Heart right ventricle (tissue), 16 donors: Measurements from ENCODE around the gene OSBPL6. TPM values are rescaled to one million over a fixed set of nuclear protein-coding genes. Genes with fewer than 3 reads are reported as not detected.

Experiments
- ATAC-seq, 8 donors: fragments of 200-7000 bp; cut with Tn5 transposase; one replicate each; pipeline ENCODE4 v1.9.1; 2020; ENCODE audit warnings: mild to moderate bottlenecking in 8 of 8, moderate library complexity in 8 of 8, moderate number of reproducible peaks in 1 of 8
- DNase-seq, 2 donors: peaks; one replicate each; pipeline ENCODE4 v3.0.0-alpha.2; 2020
- H3K27ac ChIP-seq, 10 donors: fragments of 200-600 bp; sonication (generic) in 2 of 10; one replicate each; pipeline versions ENCODE4 v1.5.0 to v1.8.0; 2020 to 2022; ENCODE audit warnings: mild to moderate bottlenecking in 3 of 10
- H3K27me3 ChIP-seq, 7 donors: fragments of 200-600 bp; one replicate each; pipeline ENCODE4 v1.8.0; 2021 to 2022; ENCODE audit warnings: mild to moderate bottlenecking in 2 of 7
- H3K36me3 ChIP-seq, 9 donors: fragments of 200-600 bp; sonication (generic) in 1 of 9; one replicate each; pipeline versions ENCODE4 v1.5.0 to v1.8.0; 2020 to 2022; ENCODE audit warnings: mild to moderate bottlenecking in 2 of 9
- H3K4me1 ChIP-seq, 9 donors: fragments of 200-600 bp; sonication (generic) in 1 of 9; one replicate each; pipeline versions ENCODE4 v1.5.0 to v1.8.0; 2020 to 2022; ENCODE audit warnings: mild to moderate bottlenecking in 4 of 9
- H3K4me3 ChIP-seq, 10 donors: fragments of 200-600 bp; sonication (generic) in 2 of 10; one replicate each; pipeline versions ENCODE4 v1.5.0 to v1.8.0; 2020 to 2022; ENCODE audit warnings: mild to moderate bottlenecking in 7 of 10, moderate library complexity in 2 of 10
- H3K9me3 ChIP-seq, 11 donors: fragments of 200-600 bp in 10 of 11; sonication (generic) in 2 of 11; one replicate each; pipeline versions ENCODE4 v1.5.0 to v1.8.0; 2013 to 2022; ENCODE audit warnings: mild to moderate bottlenecking in 2 of 11, control low read depth in 1 of 11, moderate library complexity in 1 of 11
- CTCF ChIP-seq, 9 donors: fragments of 200-600 bp; sonication (generic) in 2 of 9; IDR thresholded peaks; one replicate each; pipeline versions ENCODE4 v1.5.0 to v1.8.0; 2021 to 2022; ENCODE audit warnings: antibody characterized with exemption in 9 of 9, mild to moderate bottlenecking in 5 of 9, moderate library complexity in 1 of 9
- WGBS, 2 donors: extraction: QIAGEN DNeasy Blood & Tissue Kit; methylation state at CpG; one replicate each; pipeline ENCODE4 v1.1.7; 2013; ENCODE audit warnings: inconsistent platforms in 1 of 2; 5-methylcytosine and 5-hydroxymethylcytosine counted together
- intact Hi-C, 10 donors: fragments of 100-400 bp; cut with DNase I; formaldehyde crosslinking; loops; one replicate each; pipeline versions ENCODE4 v1.11.1 to v1.14.2; 2022
- polyA plus RNA-seq, 2 donors: library from polyadenylated mRNA; stranded (reverse); fragments of 200-250 nt; gene quantifications; one replicate each; pipeline ENCODE4 v1.2.3, GENCODE V29; 2013
- total RNA-seq, 10 donors: library from RNA; stranded (reverse); fragmentation: NEBNext Ultra II Directional in 3 of 10; extraction: Animal tissue kit (Norgen Biotek cat#: 25700) in 3 of 10; gene quantifications; one replicate each; pipeline versions ENCODE4 v1.2.1 to v1.2.4, GENCODE V29; 2021 to 2023
- donor health status: Arrhythmogenic right ventricular cardiomyopathy.
- donor health status: ischemic (EF 13 %, LVEDD 7.1; RV severe dilation, severe dysfunction).
- donor health status: healthy with polysubstance abuse.
- donor health status: DM: no; HTN: yes; CAD: no.
- donor health status: DM: no; HTN: no; CAD: no.
- donor health status: ischemic (EF 25% LVEDD 6.9; RV normal size, moderate dysfunction).
- donor health status: ischemic (EF 25% LVEDD 5.7; RV mildly dilated, moderate dysfunction).
- donor health status: healthy.
- donor health status: DM: yes; HTN: yes; CAD: no.
- donor health status: Ischemic cardiomyopathy.
- donor health status: ischemic (EF 35%, LVEDD 5.7; RV mildly dilated, moderate dysfunction).
- donor health status: nonischemic (EF 11% LVEDD 7.7; RV severe dilation, severe dysfunction).
- donor health status: DM: yes; HTN: yes; CAD: no.
- donor health status: PGD.
- donor health status: ischemic (EF 29% LVEDD 5.4; RV normal size, mild dysfunction).
- donor health status: nonischemic (EF 23%, LVEDD 6.1; RV moderate dilation, normal function).

The OSBPL6 gene
- total and polyA plus RNA-seq, 12 donors: 1.1 to 8.0 (median 4.4) TPM

DNA sequence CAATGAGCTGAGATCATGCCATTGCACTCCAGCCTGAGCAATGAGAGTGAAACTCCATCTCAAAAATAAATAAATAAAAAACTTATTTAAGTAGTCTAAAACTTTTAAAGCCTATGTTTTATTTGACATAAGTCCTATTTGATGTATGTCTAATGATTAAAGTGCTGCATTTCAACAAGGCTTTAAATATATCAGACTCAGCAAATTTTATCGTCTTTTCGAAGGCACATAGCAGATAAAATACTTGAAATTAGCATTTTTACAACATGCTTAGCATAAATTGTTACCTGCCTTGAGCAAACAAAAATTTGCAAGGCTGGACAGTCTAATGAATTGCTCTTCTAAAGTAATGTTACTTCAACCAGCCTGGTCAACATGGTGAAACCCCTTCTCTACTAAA is 170.8 kb downstream of the OSBPL6 start:
- TF ChIP-seq CTCF (IDR thresholded peaks at IDR 0.05): no peak
- ATAC-seq: no peak
- Histone ChIP-seq H3K27ac (no peak overlapping the region), H3K9me3 (no peaks in the 10 kb centered on the region), H3K4me3 (no peak overlapping the region), H3K36me3 (peaks cover 0 to 13% (median 0%) of the 10 kb centered on the region in 9 donors), H3K4me1 (no peaks in the 10 kb centered on the region), H3K27me3 (no peaks in the 10 kb centered on the region)
- WGBS, 2 donors: 88 to 89% methylated on average over 2 of the region's 2 CpGs
- DNase-seq: no peak
- intact Hi-C loops: no loop called here

DNA sequence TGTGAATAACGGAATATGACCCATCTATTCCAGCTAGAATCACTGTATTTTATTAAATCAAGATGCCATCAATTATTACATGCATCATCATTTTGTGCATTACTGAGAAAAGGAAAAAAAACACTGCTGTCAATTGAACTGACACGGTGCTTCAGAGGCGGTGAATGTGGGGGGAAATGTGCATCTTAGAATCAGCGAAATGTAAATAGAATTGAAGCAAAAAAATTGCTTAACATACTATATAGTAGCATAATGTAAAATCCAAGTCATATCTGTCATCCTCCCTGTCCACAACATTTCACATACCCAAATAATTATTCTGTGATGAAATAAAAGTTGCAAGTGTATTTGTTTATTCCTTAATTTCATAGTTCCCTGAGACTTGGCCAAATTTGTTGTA is 172.1 kb downstream of the OSBPL6 start:
- Histone ChIP-seq H3K4me1 (no peaks in the 10 kb centered on the region), H3K27ac (no peak overlapping the region), H3K4me3 (no peak overlapping the region), H3K9me3 (no peaks in the 10 kb centered on the region), H3K27me3 (no peaks in the 10 kb centered on the region), H3K36me3 (peaks cover 0 to 13% (median 0%) of the 10 kb centered on the region in 9 donors)
- no peak for ATAC-seq
- no peak for DNase-seq
- WGBS, 2 donors: 90 to 91% methylated on average over 4 of the region's 4 CpGs
- no peak for TF ChIP-seq CTCF (IDR thresholded peaks at IDR 0.05)
- intact Hi-C loops: no loop called here

- peaks cover 0 to 8% (median 0%) of the 10 kb centered on the region in 9 donors for H3K36me3 ChIP-seq
- ATAC-seq (no peak), DNase-seq (no peak)
- 86 to 93% methylated on average over 1 of the region's 1 CpG for WGBS, 2 donors
- intact Hi-C loops: no loop called here
- H3K4me1 ChIP-seq: no peaks in the 10 kb centered on the region
- TF ChIP-seq CTCF (IDR thresholded peaks at IDR 0.05): no peak
- H3K27ac ChIP-seq: no peak overlapping the region
- no peak overlapping the region for H3K4me3 ChIP-seq
- no peaks in the 10 kb centered on the region for H3K9me3 ChIP-seq
- H3K27me3 ChIP-seq: no peaks in the 10 kb centered on the region
Measured at GRCh38 chr2:178367344-178367743, 173.0 kb downstream of the OSBPL6 start.

- peaks cover 0 to 18% (median 0%) of the 10 kb centered on the region in 9 donors for H3K36me3 ChIP-seq
- H3K4me3 ChIP-seq: no peak overlapping the region
- DNase-seq: no peak
- no peak for ATAC-seq
- intact Hi-C loops: no loop called here
- WGBS, 2 donors: 71 to 74% methylated on average over 1 of the region's 1 CpG
- TF ChIP-seq CTCF (IDR thresholded peaks at IDR 0.05): no peak
- no peaks in the 10 kb centered on the region for H3K9me3 ChIP-seq
- H3K4me1 ChIP-seq: no peaks in the 10 kb centered on the region
- H3K27ac ChIP-seq: no peak overlapping the region
- H3K27me3 ChIP-seq: no peaks in the 10 kb centered on the region
Measured at GRCh38 chr2:178374865-178375264, 180.6 kb downstream of the OSBPL6 start.
